Left ventricle myocardium inferior (tissue), 1 donor: ENCODE data around the gene CXCR2. TPM values are rescaled to one million over a fixed set of nuclear protein-coding genes. Genes with fewer than 3 reads are reported as not detected.

ENCODE experiments used
- DNase-seq: peaks from one replicate; pipeline ENCODE4 v3.0.0-alpha.2; 2020
- H3K27ac ChIP-seq: fragments of 200-600 bp; replicated peaks from 2 replicates; pipeline ENCODE4 v1.8.0; 2021
- H3K27me3 ChIP-seq: fragments of 200-600 bp; 2 replicates; pipeline ENCODE4 v1.8.0; 2021; ENCODE audit warnings: low read depth
- H3K36me3 ChIP-seq: fragments of 200-600 bp; 2 replicates; pipeline ENCODE4 v1.8.0; 2021
- H3K4me1 ChIP-seq: fragments of 200-600 bp; 2 replicates; pipeline ENCODE4 v1.8.0; 2021
- H3K4me3 ChIP-seq: fragments of 200-600 bp; 2 replicates; pipeline ENCODE4 v1.8.0; 2021; ENCODE audit warnings: mild to moderate bottlenecking, moderate library complexity
- H3K9me3 ChIP-seq: fragments of 200-600 bp; replicated peaks from 2 replicates; pipeline ENCODE4 v1.8.0; 2021
- intact Hi-C: fragments of 100-400 bp; cut with micrococcal nuclease; formaldehyde crosslinking; loops from one replicate; pipeline ENCODE4 v1.11.0; 2022
- total RNA-seq: library from RNA; stranded (reverse); fragmentation: NEBNext Ultra II Directional; extraction: Animal tissue kit (Norgen Biotek cat#: 25700); gene quantifications from one replicate; pipeline ENCODE4 v1.2.1, GENCODE V29; 2021
- TF ChIP-seq, protein P1 (sequence below): fragments of 200-600 bp; IDR thresholded peaks from 2 replicates; pipeline ENCODE4 v1.8.0; 2021; ENCODE audit warnings: antibody characterized with exemption, mild to moderate bottlenecking, borderline replicate concordance
- donor health status: DM: no; HTN: yes; CAD: no; lungs with severe emphysema.

Gene CXCR2
- total RNA-seq, 1 donor from 2014 or later, result 0.96 TPM

DNA sequence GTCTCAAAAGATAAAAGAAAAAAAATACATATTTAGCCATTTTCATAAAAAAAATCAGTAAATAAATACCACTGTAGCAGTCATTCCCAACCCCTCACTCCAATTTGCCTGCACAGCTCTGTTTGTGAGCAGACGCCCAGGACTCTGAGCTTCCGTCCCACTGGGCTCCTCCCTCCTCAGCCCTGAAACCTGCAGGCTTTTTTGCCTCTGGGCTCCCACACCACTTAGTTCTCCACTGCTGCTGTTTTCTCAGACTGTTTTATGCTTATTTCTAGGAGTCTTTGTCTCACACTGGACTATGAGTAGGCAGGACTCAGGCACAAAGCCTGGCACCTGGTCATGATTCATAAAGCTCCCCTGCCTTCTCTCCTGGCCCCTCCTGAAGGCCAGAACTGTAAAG, 47.0 kb downstream of the CXCR2 start:
- no peaks in the 10 kb centered on the region for H3K4me1 ChIP-seq
- no peaks in the 10 kb centered on the region for H3K36me3 ChIP-seq
- peaks cover 37% of the 10 kb centered on the region for H3K27me3 ChIP-seq
- no peak overlapping the region for H3K27ac ChIP-seq
- intact Hi-C loops, result no loop called here
- TF ChIP-seq, protein P1, sequence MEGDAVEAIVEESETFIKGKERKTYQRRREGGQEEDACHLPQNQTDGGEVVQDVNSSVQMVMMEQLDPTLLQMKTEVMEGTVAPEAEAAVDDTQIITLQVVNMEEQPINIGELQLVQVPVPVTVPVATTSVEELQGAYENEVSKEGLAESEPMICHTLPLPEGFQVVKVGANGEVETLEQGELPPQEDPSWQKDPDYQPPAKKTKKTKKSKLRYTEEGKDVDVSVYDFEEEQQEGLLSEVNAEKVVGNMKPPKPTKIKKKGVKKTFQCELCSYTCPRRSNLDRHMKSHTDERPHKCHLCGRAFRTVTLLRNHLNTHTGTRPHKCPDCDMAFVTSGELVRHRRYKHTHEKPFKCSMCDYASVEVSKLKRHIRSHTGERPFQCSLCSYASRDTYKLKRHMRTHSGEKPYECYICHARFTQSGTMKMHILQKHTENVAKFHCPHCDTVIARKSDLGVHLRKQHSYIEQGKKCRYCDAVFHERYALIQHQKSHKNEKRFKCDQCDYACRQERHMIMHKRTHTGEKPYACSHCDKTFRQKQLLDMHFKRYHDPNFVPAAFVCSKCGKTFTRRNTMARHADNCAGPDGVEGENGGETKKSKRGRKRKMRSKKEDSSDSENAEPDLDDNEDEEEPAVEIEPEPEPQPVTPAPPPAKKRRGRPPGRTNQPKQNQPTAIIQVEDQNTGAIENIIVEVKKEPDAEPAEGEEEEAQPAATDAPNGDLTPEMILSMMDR, result no peak
- no peak overlapping the region for H3K4me3 ChIP-seq
- DNase-seq, result no peak
- H3K9me3 ChIP-seq, result no peaks in the 10 kb centered on the region

DNA sequence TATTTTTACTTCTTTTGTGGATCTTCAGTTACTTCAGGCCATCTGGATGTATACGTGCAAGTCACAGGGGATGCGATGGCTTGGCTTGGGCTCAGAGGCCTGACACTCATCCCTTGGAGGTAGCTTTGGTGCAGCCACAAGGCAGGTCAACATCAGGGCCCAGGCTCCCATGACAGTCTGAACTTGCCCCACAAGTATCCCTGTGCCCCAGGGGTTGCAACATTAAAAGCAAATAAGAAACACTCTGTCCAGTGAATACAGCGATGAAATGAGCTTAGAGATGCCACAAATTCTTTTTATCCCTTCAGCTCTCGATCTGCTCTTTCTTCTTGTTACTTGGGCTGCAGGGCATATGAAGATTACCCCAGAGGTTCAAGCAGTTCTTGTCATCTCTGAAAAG, 54.0 kb downstream of the CXCR2 start:
- Histone ChIP-seq H3K27ac (no peak overlapping the region), H3K4me1 (no peaks in the 10 kb centered on the region), H3K36me3 (no peaks in the 10 kb centered on the region), H3K9me3 (no peaks in the 10 kb centered on the region), H3K27me3 (peaks cover 7% of the 10 kb centered on the region), H3K4me3 (no peak overlapping the region)
- TF ChIP-seq, protein P1, result no peak
- DNase-seq, result no peak
- intact Hi-C loops, result no loop called here

DNA sequence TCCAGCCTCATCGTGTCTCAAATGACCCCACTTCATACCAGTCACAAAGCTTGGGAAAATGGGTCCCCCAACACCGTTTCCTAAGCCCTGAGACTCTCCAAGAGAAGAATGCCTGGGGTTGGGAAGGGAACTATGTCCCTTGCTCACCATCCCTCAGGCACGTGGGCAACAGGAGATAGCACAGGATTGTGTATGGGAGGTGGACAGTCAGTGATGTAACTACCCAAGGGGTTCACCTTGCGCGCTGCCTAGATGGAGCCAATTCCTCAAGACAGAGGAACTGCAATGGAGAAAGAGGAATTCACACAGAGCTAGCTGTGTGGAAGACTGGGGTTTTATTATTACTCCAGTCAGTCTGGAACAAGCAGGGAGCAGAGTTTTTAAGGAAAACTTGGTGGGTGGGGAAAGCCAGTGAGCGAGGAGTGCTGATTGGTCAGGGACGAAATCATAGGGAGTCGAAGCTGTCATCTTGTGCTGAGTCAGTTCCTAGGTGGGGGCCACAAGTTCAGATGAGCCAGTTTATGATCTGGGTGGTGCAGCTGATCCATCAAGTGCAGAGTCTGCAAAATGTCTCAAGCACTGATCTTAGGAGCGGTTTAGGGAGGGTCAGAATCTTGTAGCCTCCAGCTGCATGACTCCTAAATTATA, 54.8 kb downstream of the CXCR2 start:
- H3K9me3 ChIP-seq, result no peaks in the 10 kb centered on the region
- no peak for DNase-seq
- TF ChIP-seq, protein P1, result no peak
- intact Hi-C loops, result no loop called here
- no peak overlapping the region for H3K27ac ChIP-seq
- H3K4me1 ChIP-seq, result no peaks in the 10 kb centered on the region
- H3K27me3 ChIP-seq, result peaks cover 7% of the 10 kb centered on the region
- no peaks in the 10 kb centered on the region for H3K36me3 ChIP-seq
- no peak overlapping the region for H3K4me3 ChIP-seq

DNA sequence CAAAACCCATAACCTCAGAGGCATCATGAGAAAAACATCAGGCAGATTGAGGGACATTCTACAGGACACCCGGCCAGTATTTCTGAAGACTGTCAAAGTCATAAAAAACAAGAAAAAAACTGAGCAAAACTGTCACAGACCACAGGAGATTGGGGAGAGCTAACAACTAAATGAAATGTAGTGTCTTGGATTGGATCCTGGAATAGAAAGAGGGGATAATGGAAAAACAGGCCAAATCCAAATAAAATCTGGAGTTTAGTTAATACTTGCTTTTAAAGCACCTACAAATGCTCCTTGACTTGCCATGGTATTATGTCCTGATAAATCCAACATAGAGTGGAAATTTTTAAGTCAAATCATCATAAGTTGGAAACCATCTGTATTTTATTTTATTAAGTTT, 58.5 kb downstream of the CXCR2 start:
- Histone ChIP-seq H3K27me3 (peaks cover 7% of the 10 kb centered on the region), H3K9me3 (no peaks in the 10 kb centered on the region), H3K27ac (no peak overlapping the region), H3K36me3 (no peaks in the 10 kb centered on the region), H3K4me3 (no peak overlapping the region), H3K4me1 (peaks cover 10% of the 10 kb centered on the region)
- DNase-seq, result no peak
- TF ChIP-seq, protein P1, result no peak
- intact Hi-C loops, result no loop called here

DNA sequence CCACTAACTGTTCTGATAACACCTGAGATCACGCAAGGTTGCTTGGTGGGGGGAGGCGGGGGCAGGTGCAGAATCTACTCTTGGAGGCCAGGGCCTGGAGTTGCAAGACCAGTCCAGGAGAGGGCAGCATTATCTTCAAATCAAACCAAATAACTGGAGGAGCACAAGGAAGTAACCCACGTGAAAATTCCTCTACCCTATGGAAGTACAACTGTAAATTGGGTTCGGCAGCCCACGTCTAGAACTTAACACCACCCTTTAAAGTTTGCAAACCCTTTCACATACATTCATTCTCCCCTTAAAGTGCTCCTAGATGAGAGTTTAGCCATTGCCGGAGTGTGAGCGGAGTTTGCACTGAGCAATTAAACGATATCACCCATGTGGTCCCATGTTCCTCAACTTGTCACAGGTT, 60.5 kb downstream of the CXCR2 start:
- H3K27ac ChIP-seq, result no peak overlapping the region
- H3K36me3 ChIP-seq, result no peaks in the 10 kb centered on the region
- TF ChIP-seq, protein P1, result peak; percentile 86
- intact Hi-C loops, result loop anchor here (2.0 kb wide), 1 partner anchor 44 kb away; no protein-coding TSS in a partner anchor
- H3K9me3 ChIP-seq, result no peaks in the 10 kb centered on the region
- peaks cover 10% of the 10 kb centered on the region for H3K4me1 ChIP-seq
- H3K4me3 ChIP-seq, result no peak overlapping the region
- peak; percentile 45 for DNase-seq
- H3K27me3 ChIP-seq, result peaks cover 5% of the 10 kb centered on the region

Other genes starting within 250 kb of the CXCR2 start
- 828 TPM for gene TNS1, start 123.0 kb upstream of the CXCR2 start, total RNA-seq
- gene RUFY4, start 56.8 kb upstream of the CXCR2 start, total RNA-seq, result not detected
- 0.44 TPM for gene CXCR1, start 40.9 kb downstream of the CXCR2 start, total RNA-seq
- gene ARPC2, start 91.2 kb downstream of the CXCR2 start, total RNA-seq, result 135 TPM
- gene GPBAR1, start 135.0 kb downstream of the CXCR2 start, total RNA-seq, result 1.5 TPM
- gene AAMP, start 144.1 kb downstream of the CXCR2 start, total RNA-seq, result 50.5 TPM
- gene PNKD, start 144.5 kb downstream of the CXCR2 start, total RNA-seq, result 75.4 TPM
- 111 TPM for gene TMBIM1, start 166.5 kb downstream of the CXCR2 start, total RNA-seq
- gene CATIP, start 230.8 kb downstream of the CXCR2 start, total RNA-seq, result not detected